NCI-H187 treated with DMSO at 0.1 percent for 48 hours (cell line): ENCODE measurements around the gene KIF22.
A peak's percentile ranks its signal among the peaks of the same experiment; 100 is the strongest.
"Not testable (repeated sequence)": the region's sequence is repeated elsewhere in the genome, so short reads cannot be mapped to it uniquely, and the experiment has no call there.

Experiments used
- DNase-seq: peaks from one replicate; lab custom pipeline; 2025; lab: John Stamatoyannopoulos, UW

KIF22 gene

DNA sequence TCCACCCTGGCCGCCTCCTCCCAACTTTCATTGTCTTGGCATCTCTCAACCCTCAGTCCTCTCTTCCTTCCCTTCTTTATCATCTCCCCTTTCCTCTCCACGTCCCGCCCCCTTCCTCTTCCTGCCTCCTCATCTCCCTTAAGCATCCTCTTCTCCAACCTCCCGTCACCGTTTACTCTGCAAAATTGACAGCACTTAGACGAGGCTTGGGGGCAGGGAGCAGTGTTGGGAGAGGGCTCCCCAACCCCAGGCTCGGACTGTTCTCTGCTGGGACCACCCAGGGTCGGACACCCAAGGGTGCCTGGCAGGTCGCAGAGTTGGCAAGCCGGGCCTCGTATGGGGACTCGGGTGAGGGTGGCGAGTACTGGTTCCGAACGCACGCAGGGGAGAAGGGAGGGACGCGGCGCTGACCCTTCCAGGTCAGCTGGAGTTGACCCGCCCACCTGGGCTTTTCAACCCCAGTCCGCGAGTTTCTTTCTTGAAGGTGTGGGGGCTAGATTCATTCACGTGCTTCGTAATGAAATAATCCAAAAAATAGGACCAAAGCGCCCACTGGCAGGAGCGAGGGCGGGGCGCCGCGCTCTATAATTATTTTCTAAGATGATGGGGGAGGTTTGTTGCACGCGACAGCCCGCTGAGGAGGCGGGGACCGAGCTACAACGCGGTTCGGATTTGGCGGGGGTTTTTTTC is 24.6 kb downstream of the KIF22 start:
- DNase-seq, result no peak

DNA sequence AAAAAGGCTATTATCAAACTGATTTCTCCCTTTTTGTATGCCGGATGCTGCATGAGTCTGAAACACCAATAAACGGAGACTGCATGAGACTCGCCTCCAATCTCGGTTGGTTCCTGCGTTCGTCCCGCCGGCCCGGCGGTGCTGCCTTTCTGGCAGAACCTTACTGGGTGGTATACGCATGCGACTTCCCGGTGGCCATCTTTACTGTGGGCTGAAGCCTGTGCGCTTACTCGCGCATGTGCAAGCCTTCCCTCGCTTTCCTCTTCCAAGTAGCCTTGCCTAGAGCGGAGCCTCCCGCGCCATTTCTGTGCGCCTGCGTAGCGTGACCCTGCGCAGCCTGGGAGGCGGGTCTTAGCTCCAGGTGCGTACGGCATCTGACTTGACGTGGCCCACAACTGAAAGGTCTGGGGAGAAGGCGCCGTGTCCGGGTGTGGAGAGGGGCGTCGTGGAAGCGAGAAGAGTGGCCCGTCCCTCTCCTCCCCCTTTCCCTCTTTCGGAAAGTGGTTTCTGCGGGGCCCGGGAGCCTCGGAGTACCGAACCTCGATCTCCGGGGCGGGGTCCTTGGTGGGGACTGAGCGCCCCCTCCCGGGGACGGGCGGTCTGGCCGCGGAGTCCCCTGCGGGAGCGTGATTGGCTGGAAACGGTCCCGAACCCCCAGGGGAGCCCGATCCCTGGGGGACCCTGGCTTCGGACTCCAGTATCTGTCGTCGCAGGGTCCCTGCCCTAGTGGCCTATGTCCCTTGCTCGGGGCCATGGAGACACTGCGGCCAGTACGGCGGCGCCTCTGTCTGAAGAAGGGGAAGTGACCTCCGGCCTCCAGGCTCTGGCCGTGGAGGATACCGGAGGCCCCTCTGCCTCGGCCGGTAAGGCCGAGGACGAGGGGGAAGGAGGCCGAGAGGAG is 25.5 kb downstream of the KIF22 start, which contains the start of gene PAGR1:
Gene PAGR1, plus strand, starts transcription at position 360 of the 901 bp plus-strand sequence. Its CDS starts 374 bp downstream, at position 734.
- DNase-seq, result peak; percentile 54

DNA sequence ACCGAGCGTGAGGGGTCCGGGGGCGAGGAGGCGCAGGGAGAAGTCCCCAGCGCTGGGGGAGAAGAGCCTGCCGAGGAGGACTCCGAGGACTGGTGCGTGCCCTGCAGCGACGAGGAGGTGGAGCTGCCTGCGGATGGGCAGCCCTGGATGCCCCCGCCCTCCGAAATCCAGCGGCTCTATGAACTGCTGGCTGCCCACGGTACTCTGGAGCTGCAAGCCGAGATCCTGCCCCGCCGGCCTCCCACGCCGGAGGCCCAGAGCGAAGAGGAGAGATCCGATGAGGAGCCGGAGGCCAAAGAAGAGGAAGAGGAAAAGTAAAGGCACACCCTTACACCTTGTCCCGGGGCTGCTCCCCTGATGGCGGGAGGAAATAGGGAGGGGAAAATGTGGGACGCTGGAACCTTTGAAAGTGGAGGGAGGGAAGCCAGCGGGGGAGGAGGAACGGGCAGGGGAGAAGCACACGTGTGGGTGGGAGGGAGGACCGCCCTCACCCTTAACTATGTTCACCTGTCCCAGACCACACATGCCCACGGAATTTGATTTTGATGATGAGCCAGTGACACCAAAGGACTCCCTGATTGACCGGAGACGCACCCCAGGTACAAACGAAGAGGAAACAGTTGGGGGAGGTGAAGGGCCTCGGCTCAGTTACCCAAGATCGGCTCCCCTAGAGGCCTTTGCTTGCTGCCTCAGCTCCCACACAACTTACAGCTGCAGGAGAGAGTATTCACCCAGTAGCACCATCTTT is 26.3 kb downstream of the KIF22 start:
- no peak for DNase-seq

DNA sequence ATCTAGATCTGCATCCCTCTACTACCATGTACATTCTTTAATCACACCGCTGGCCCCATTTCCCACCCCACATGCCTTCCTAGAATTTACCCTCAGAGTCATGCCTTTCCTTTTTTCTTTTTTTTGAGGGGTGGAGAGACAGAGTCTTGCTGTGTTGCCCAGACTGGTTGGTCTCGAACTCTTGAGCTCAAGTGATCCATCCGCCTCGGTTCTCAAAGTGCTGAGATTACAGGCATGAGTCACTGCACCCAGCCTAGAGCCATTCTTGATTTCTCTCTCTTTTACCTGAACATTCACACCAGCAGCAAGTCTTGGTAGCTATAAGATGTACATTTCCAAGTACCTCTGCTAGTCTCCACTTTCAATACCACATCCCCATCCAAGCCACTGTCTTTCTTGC is 27.5 kb downstream of the KIF22 start:
- no peak for DNase-seq

DNA sequence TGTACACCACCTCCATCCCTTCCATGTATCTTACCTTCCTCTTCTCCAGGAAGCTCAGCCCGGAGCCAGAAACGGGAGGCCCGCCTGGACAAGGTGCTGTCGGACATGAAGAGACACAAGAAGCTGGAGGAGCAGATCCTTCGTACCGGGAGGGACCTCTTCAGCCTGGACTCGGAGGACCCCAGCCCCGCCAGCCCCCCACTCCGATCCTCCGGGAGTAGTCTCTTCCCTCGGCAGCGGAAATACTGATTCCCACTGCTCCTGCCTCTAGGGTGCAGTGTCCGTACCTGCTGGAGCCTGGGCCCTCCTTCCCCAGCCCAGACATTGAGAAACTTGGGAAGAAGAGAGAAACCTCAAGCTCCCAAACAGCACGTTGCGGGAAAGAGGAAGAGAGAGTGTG is 29.0 kb downstream of the KIF22 start:
- DNase-seq, result no peak

DNA sequence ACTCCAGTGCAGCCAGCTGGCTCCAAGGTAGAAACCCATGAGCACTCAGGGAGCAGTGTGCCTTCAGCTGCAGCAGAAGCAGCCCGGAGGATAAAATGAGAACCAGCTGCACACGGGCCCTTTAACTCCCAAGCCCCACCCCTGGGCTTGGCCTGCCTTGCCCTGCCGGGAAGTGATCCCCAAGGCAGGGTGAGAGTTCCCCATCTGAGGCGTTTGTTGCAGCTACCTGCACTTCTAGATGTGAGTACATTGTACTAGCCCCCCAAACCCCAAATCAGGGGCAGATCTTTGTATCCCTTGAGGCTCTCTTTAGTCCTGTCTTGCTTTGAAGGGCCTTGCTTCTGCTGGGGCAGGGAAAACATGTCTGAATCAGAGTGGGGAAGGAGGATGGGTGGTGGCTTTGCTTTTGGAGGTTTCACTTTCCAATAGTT is 29.7 kb downstream of the KIF22 start, which contains the start of gene MVP:
Gene MVP, plus strand, starts transcription at position 192 of the 431 bp plus-strand sequence. CDS start 10,088 bp downstream, outside the sequence.
- no peak for DNase-seq

DNA sequence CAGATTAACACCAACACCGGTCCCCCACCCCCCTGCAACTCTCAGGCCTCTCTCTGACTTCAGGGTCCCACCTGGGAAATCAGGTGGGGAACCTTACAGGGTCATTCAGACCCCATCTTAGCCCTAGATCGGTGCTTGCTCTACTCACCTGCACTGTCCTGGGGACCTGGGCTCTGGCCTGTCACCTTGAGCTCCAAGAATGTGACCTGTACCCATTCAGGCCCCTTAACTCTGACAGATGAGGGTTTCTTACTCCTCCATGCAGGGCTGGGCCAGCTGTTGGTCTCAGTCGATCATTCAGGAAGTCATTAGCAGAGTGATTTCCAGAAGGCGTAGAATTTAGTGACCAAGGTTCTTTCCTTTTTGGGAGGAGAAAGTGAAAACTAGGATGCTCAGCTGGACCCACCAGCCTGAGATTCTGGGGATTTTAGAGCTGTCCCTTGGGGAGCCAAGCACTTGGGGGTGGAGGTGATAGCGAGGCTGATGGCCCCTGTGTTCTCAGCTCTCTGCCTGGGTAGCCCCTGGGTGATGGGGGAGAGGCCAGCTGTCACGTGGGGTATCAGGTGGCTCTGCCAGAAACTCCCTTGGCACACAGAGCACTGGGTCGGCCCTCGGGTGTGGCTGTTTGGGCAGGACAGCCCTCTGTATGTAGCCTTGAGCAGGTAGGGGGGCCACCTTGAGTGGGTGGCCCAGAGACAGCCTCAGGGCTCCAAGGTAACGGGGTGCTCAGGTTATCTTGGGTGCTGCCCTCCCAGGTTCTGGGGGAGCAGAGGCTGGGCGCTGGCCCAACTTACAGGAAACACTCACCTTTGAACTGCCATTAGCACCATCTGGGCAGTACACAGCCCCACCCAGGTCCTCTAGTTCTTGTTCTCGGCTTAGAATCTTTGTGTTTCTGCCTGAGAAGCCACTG is 30.4 kb downstream of the KIF22 start:
- no peak for DNase-seq

DNA sequence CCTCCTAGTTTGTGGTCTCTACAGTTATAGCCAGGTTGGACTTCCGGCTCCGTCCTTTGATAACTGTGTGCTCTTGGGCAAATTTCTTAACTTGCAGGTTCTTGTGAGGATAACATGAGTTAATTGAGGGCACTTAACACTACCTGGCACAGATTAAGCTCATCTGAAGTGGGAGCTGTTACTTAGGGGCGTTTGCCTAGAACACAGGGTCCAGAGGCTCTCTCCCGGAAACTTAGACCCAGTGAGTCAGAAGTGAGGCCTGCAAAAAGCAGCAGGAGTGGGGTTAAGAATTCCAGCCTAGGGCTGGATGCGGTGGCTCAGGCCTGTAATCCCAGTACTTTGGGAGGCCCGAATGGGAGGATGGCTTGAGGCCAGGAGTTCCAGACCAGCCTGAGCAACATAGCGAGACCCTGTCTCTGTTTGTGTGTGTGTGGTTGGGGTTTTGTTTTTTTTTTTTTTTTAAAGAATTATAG is 31.1 kb downstream of the KIF22 start:
- no peak for DNase-seq

DNA sequence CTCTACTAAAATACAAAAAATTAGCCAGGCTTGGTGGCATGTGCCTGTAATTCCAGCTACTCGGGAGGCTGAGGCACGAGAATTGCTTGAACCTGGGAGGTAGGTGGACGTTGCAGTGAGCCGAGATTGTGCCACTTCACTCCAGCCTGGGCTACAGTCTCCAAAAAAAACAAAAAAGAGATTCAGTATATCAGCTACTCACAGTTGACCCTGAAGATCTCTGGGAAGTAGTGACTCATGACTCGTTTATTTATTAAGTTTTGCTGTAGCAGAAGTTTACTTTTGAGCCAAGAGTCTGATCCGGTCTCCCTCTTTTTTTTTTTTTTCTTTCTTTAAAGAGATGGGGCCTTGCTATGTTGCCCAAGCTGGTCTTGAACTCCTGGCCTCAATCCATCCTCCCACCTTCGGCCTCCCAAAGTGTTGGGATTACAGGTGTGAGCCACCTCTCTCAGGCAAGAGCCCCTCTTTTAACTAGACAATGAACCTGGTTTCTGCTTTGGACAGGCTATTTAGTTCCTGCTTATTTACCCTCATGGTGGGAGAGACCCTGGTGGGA is 34.1 kb downstream of the KIF22 start:
- no peak for DNase-seq

DNA sequence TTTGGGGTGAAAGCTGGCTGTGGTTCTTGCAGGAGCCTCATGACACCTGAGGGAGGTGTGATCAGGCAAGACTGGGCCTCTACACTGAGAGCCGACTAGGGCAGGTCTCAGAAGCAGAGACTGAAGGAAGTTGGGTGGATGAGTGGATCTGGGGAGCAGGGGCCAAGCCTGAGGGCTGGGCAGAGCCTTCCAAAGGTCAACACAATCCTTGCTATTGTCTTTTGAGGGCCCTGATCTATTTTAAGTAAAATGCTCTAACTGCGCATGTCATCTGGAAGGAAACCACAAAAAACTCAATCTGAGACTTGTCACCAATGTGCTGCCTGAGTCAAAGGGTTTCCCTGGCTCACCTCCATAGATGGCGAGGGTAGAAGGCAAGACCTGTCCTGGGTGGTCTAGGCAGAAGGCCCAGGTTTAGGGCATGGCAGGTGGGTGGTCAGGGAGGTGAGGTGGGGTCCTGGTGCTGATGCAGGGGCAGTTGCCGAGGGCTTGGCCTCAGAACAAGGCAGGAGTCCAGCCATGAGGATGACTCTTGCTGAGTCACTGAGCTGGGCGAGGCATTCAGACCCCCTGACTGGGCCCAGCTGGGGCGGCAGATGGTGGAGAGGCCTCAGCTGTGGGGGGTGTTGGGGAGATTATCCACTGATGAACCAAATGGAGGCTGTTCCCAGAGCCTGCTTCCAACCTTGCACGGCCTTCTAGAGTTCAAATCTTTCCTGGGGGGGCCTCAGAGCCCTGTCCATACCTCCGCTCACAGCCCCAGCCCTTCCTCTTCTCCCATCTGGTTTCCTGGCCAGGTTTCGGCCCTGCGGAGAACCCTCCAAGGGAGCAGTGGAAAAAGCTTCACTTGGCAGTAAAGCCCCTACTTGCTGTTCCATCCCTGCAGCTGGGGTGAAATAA is 34.8 kb downstream of the KIF22 start:
- no peak for DNase-seq

DNA sequence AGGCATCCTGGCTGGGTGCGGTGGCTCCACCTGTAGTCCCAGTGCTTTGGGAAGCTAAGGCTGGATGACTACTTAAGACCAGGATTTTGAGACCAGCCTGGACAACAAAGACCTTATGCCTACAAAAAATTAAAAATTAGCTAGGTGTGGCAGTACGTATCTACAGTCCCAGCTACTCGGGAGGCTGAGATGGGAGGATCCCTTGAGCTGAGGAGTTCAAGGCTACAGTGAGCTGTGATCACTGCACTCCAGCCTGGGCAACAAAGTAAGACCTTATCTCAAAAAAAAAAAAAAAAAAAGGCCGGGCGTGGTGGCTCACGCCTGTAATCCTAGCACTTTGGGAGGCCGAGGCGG is 35.8 kb downstream of the KIF22 start:
- DNase-seq, result no peak

DNA sequence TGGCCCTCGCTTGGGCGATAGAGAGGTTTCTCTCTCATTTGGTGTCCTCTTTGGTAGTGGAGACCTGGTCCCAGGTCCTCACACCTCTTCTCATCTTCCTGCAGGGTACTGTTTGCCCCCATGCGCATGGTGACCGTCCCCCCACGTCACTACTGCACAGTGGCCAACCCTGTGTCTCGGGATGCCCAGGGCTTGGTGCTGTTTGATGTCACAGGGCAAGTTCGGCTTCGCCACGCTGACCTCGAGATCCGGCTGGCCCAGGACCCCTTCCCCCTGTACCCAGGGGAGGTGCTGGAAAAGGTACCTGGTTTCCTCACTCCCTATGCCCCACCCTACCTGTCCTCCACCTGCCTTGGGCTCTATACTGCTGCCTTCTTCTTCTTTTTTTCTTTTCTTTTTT is 40.2 kb downstream of the KIF22 start:
- no peak for DNase-seq

DNA sequence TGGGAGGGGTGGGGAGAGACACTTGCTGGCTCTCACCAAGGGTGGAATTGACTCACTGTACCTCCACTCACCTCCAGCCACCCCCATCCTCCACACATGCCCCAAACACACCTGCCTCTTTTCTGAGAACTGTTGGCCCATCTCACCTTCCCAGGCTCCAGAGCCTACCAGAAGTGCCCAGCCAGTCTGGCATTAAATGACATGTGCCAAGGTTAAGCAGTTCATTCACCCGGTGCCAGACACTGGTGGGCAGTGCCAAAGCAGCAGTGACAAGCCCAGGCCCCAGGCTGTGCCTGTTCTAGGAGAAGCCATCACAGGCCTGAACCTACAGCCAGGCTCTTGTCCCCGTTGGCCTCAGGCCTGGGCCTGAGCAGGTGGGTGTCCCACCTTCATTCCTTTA is 40.9 kb downstream of the KIF22 start:
- no peak for DNase-seq

DNA sequence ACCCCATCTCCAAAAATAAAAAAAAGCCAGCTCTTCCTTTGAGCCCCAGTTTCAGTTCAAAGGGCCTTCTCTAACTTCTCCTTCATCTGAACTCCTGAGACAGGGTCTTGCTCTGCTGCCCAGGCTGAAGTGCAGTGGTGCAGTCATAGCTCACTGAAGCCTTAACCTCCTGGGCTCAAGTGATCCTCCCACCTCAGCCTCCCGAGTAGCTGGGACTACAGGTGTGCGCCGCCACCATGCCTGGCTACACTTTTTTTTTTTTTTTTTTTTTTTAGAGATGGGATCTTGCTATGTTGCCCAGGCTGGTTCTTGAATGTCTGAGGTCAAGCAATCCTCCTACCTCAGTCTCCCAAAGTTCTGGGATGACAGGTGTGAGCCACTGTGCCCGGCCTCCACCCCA is 42.7 kb downstream of the KIF22 start:
- not testable (repeated sequence) for DNase-seq

DNA sequence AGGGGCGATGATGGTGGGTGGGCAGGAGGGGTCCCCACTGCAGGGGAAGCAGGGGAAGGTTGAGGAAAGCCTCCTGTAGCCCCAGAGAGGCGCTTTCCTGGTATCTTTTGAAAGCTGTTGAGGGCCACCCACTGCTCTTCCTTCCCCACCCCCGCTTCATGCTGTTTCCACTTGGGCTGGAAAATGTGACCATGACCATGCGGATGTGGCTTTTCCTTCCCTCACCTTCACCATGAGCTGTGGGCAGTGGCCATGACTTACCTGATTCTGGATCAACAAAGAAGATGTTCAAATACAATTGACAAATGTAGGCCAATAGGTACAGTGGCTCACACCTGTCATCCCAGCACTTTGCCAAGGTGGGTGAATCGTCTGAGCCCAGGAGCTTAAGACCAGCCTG is 43.5 kb downstream of the KIF22 start:
- DNase-seq, result no peak

DNA sequence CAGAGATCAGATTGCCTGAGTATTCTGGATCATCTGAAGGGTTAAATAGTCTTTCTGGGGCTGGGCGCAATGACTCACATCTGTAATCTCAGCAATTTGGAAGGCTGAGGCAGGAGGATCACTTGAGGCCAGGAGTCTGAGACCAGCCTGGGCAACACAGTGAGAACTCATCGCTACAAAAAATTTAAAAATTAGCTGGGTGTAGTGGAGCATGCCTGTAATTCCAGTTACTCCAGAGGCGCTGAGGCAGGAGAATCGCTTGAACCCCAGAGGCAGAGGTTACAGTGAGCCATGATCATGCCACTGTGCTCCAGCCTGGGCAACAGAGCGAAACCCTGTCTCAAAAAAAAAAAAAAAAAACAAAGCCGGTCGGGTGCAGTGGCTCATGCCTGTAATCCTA is 45.4 kb downstream of the KIF22 start:
- no peak for DNase-seq

DNA sequence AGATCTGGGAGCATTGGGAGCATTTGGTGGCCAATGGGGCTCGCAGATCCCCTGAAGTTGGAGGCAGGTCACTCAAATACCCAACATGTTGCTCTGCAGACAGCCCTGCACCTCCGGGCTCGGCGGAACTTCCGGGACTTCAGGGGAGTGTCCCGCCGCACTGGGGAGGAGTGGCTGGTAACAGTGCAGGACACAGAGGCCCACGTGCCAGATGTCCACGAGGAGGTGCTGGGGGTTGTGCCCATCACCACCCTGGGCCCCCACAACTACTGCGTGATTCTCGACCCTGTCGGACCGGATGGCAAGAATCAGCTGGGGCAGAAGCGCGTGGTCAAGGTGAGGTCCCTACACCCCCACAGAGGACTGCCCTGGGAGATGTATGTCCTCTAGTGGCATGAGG is 46.1 kb downstream of the KIF22 start:
- no peak for DNase-seq

DNA sequence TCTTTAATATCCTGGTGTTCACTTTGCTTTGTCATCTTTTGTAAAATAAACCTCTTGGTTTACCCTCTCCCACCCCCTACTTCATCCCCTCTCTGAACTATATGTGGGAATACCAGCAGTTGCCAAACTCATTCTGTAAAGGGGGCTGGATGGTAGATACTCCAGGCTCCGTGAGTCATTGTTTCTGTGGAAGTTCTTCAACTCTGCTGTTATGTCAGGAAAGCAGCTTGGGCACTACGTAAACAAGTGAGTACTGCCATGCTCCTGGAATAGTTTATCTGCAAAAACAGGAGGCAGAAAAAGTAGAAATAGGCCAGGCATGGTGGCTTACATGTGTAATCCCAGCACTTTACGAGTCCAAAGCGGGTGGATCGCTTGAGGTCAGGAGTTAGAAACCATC is 47.3 kb downstream of the KIF22 start:
- no peak for DNase-seq

DNA sequence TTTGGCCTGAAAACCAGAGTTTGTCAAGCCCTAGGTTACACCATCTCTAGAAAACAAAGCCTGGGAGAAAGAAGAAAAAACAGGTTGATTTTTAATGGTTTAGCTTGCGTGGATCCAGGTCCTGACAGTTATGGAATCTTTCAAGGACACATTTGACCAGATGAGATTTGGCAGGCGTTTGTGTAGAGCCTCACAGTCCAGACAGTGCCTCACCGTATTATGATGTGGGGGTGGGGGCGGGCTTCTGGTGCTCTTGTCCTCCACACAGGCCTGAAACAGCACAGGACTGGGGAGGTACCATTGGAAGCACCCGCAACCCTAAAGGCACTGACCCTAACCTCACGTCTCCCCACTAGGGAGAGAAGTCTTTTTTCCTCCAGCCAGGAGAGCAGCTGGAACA is 49.3 kb downstream of the KIF22 start:
- no peak for DNase-seq

DNA sequence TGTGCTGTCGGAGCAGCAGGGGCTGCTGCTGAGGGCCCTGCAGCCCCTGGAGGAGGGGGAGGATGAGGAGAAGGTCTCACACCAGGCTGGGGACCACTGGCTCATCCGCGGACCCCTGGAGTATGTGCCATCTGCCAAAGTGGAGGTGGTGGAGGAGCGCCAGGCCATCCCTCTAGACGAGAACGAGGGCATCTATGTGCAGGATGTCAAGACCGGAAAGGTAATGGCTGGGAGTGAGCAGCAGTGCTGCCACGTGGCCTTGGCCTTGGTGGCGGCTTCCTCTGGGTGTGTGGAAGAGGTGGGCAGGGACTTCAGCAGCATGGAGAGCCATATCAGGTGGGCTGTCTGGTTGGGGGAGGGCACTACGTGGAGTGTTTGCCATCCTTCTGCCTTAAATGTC is 49.7 kb downstream of the KIF22 start:
- no peak for DNase-seq
